GM23338 (cell line): ENCODE measurements around the gene CAV2.

Experiments
- CREB1 ChIP-seq: fragments of 250-450 bp; sonication (Bioruptor Pico); IDR thresholded peaks from 2 replicates; pipeline ENCODE4 v1.5.0; 2020; ENCODE audit warnings: low read depth, mild to moderate bottlenecking, moderate library complexity
- CTCF ChIP-seq, 2 experiments: fragments of 200-600 bp in 1 of 2; sonication (generic) in 1 of 2; conservative IDR thresholded peaks; 2 replicates each; pipeline versions ENCODE4 v1.5.1 to v1.6.1; 2016 to 2017; ENCODE audit warnings: antibody characterized with exemption in 2 of 2, low read depth in 2 of 2, mild to moderate bottlenecking in 2 of 2, moderate library complexity in 1 of 2
- ETS1 ChIP-seq: IDR thresholded peaks from 2 replicates; pipeline ENCODE4 v1.6.1; 2016; ENCODE audit warnings: antibody characterized with exemption
- EZH2 ChIP-seq: fragments of 200-600 bp; sonication (generic); IDR thresholded peaks from one replicate; pipeline ENCODE4 v1.8.0; 2017; ENCODE audit warnings: antibody characterized with exemption, mild to moderate bottlenecking, low read depth; ENCODE audit not compliant: unreplicated experiment
- EZH2phosphoT487 ChIP-seq: fragments of 200-600 bp; sonication (generic); IDR thresholded peaks from one replicate; pipeline ENCODE4 v1.8.1; 2018; ENCODE audit warnings: antibody characterized with exemption; ENCODE audit not compliant: unreplicated experiment
- JUNB ChIP-seq: IDR thresholded peaks from one replicate; pipeline ENCODE4 v1.6.1; 2016; ENCODE audit warnings: antibody characterized with exemption; ENCODE audit not compliant: unreplicated experiment
- POLR2AphosphoS5 ChIP-seq: IDR thresholded peaks from 2 replicates; pipeline ENCODE4 v1.6.1; 2016; ENCODE audit warnings: antibody characterized with exemption, low read depth
- REST ChIP-seq: IDR thresholded peaks from one replicate; pipeline ENCODE4 v1.6.1; 2018; ENCODE audit warnings: antibody characterized with exemption; ENCODE audit not compliant: unreplicated experiment
- STAT1 ChIP-seq: IDR thresholded peaks from one replicate; pipeline ENCODE4 v1.6.1; 2016; ENCODE audit warnings: antibody characterized with exemption; ENCODE audit not compliant: unreplicated experiment
- ZNF114 ChIP-seq: fragments of 250-450 bp; sonication (Bioruptor Pico); IDR thresholded peaks from 2 replicates; pipeline ENCODE4 v1.5.0; 2020; ENCODE audit warnings: mild to moderate bottlenecking, moderate library complexity
- ZNF331 ChIP-seq: fragments of 250-450 bp; sonication (Bioruptor Pico); IDR thresholded peaks from 2 replicates; pipeline ENCODE4 v1.5.0; 2020; ENCODE audit warnings: low read depth, mild to moderate bottlenecking, moderate library complexity

GRCh38 chr7:116477625-116478024, 21.9 kb upstream of the CAV2 start:
- TF ChIP-seq CREB1 (CRISPR knock-in tag), result no peak
- TF ChIP-seq CTCF (conservative IDR thresholded peaks at IDR 0.05; ENCODE audit: low read depth in 2 of 2), result no peak
- no peak for TF ChIP-seq REST
- TF ChIP-seq POLR2AphosphoS5, result no peak
- TF ChIP-seq EZH2, result no peak
- no peak for TF ChIP-seq EZH2phosphoT487
- TF ChIP-seq ZNF331 (CRISPR knock-in tag), result no peak
- TF ChIP-seq ZNF114 (CRISPR knock-in tag), result no peak
- no peak for TF ChIP-seq ETS1
- TF ChIP-seq STAT1, result no peak
- no peak for TF ChIP-seq JUNB
